LHCN-M2 (cell line): ENCODE data around the gene CNPY4. TPM values are rescaled to one million over a fixed set of nuclear protein-coding genes. Genes with fewer than 3 reads are reported as not detected.
"Not testable (repeated sequence)": the region's sequence is repeated elsewhere in the genome, so short reads cannot be mapped to it uniquely, and the experiment has no call there.

ENCODE experiments used
- DNase-seq: peaks from one replicate; pipeline ENCODE4 v3.0.0-alpha.2; 2012; ENCODE audit warnings: low read depth
- total RNA-seq: library from RNA; depleted of rRNA; stranded (reverse); fragments of >200 nt; gene quantifications from 2 replicates; pipeline ENCODE4 v1.2.3, GENCODE V29; 2014

Gene CNPY4
- total RNA-seq, 1 experiment from 2014 or later, result 28.0 TPM

GRCh38 chr7:100118388-100119071, 904 bp upstream of the CNPY4 start:
- no peak for DNase-seq

- peak; percentile 71 for DNase-seq
Observed at GRCh38 chr7:100119970-100120732, 717 bp downstream of the CNPY4 start.

- DNase-seq, result no peak
Observed at GRCh38 chr7:100120733-100121036, 1.3 kb downstream of the CNPY4 start.

GRCh38 chr7:100122067-100122466, 2.6 kb downstream of the CNPY4 start:
- DNase-seq, result no peak

- DNase-seq, result no peak
Observed at GRCh38 chr7:100122568-100122967, 3.1 kb downstream of the CNPY4 start.

- no peak for DNase-seq
Observed at GRCh38 chr7:100124301-100125230, 5.1 kb downstream of the CNPY4 start.

GRCh38 chr7:100126239-100126930, 7.0 kb downstream of the CNPY4 start:
- DNase-seq, result no peak

- peak; percentile 93 for DNase-seq
Observed at GRCh38 chr7:100126931-100127865, 7.8 kb downstream of the CNPY4 start, which contains the start of gene MBLAC1. TSS of gene MBLAC1 (plus strand) at chr7:100126967. CDS start at chr7:100127396, 429 bp downstream.

GRCh38 chr7:100127866-100128636, 8.6 kb downstream of the CNPY4 start:
- no peak for DNase-seq

GRCh38 chr7:100128637-100128963, 9.2 kb downstream of the CNPY4 start:
- DNase-seq, result no peak

- DNase-seq, result not testable (repeated sequence)
Observed at GRCh38 chr7:100130220-100130607, 10.8 kb downstream of the CNPY4 start.

- peak; percentile 45 for DNase-seq
Observed at GRCh38 chr7:100130608-100131453, 11.4 kb downstream of the CNPY4 start.

GRCh38 chr7:100132126-100132525, 12.7 kb downstream of the CNPY4 start:
- DNase-seq, result no peak

- DNase-seq, result peak; percentile 62
Observed at GRCh38 chr7:100132697-100133151, 13.3 kb downstream of the CNPY4 start.

- no peak for DNase-seq
Observed at GRCh38 chr7:100137851-100138760, 18.7 kb downstream of the CNPY4 start.

- no peak for DNase-seq
Observed at GRCh38 chr7:100141555-100141949, 22.1 kb downstream of the CNPY4 start.

GRCh38 chr7:100142461-100142860, 23.0 kb downstream of the CNPY4 start:
- no peak for DNase-seq
